HCT116 (cell line): ENCODE data around the gene APBB2. TPM values are rescaled to one million over a fixed set of nuclear protein-coding genes. Genes with fewer than 3 reads are reported as not detected.

Source experiments
- ATAC-seq: fragments of 200-7000 bp; cut with Tn5 transposase; 2 replicates; pipeline ENCODE4 v1.9.1; 2020; ENCODE audit warnings: mild to moderate bottlenecking, moderate library complexity
- BruUV-seq: library from RNA; stranded (reverse); fragments of 400-500 nt; replicated peaks from 2 replicates; lab custom pipeline; 2021; lab: Mats Ljungman, UMichigan
- CTCF ChIA-PET: fragments of 300-600 bp; sonication (Branson Sonifier 250); formaldehyde crosslinking; loops from one replicate; lab custom pipeline; 2021; ENCODE audit warnings: antibody characterized with exemption; lab: Charles Lee
- POLR2A ChIA-PET: fragments of 300-600, 350-600 bp; sonication (Branson Sonifier 250); formaldehyde crosslinking; loops from one replicate; lab custom pipeline; 2021; ENCODE audit warnings: antibody characterized with exemption; lab: Charles Lee
- RAD21 ChIA-PET, 2 experiments: fragments of 300-600 bp; sonication (Branson Sonifier 250); formaldehyde crosslinking; loops; one replicate each; lab custom pipeline; 2023; ENCODE audit warnings: low total read pairs in 2 of 2; ENCODE audit not compliant: uncharacterized antibody in 2 of 2, unreplicated experiment in 2 of 2, low non-redundant PET in 1 of 2; lab: Charles Lee
- DNase-seq: peaks from one replicate; pipeline ENCODE4 v3.0.0-alpha.2; 2010; ENCODE audit warnings: low read depth, low spot score
- H2AFZ ChIP-seq: fragments of 200-600 bp; shearing (Covaris generic), sonication (generic); 2 replicates; pipeline ENCODE4 v1.6.1; 2017; ENCODE audit warnings: low read depth, mixed run types, mixed read lengths, antibody characterized with exemption, low read length; ENCODE audit not compliant: poor library complexity, severe bottlenecking
- H3K27ac ChIP-seq: 2 replicates; pipeline ENCODE4 v1.5.1; 2012; ENCODE audit warnings: low read depth, low read length
- H3K27me3 ChIP-seq: fragments of 200-600 bp; sonication (generic); 2 replicates; pipeline ENCODE4 v1.6.1; 2016; ENCODE audit warnings: mixed run types, low read length, mixed read lengths; ENCODE audit not compliant: insufficient read depth
- H3K36me3 ChIP-seq, 2 experiments: fragments of 200-500 bp in 1 of 2; fragments of 200-600 bp in 1 of 2; sonication (Bioruptor generic) in 1 of 2; sonication (generic) in 1 of 2; 2 replicates each; pipeline versions ENCODE4 v1.5.1 to v1.6.1; 2014 to 2016; ENCODE audit warnings: low read length in 2 of 2, inconsistent platforms in 1 of 2, mixed read lengths in 1 of 2, mixed run types in 1 of 2; ENCODE audit not compliant: insufficient read depth in 2 of 2, control insufficient read depth in 1 of 2
- H3K4me1 ChIP-seq, 2 experiments: fragments of 200-600 bp in 1 of 2; sonication (generic) in 1 of 2; 2 replicates each; pipeline versions ENCODE4 v1.5.1 to v1.6.1; 2012 to 2017; ENCODE audit warnings: low read length in 2 of 2, inconsistent platforms in 1 of 2, mild to moderate bottlenecking in 1 of 2, mixed read lengths in 1 of 2, mixed run types in 1 of 2, moderate library complexity in 1 of 2; ENCODE audit not compliant: insufficient read depth in 2 of 2, control insufficient read depth in 1 of 2
- H3K4me2 ChIP-seq: fragments of 200-600 bp; sonication (generic); 2 replicates; pipeline ENCODE4 v1.6.1; 2017; ENCODE audit warnings: mixed run types, low read length, mixed read lengths
- H3K4me3 ChIP-seq, 2 experiments: fragments of 200-600 bp in 1 of 2; sonication (generic) in 1 of 2; replicated peaks in 1 of 2; 2 replicates each; pipeline ENCODE4 v1.5.1; 2011 to 2016; ENCODE audit warnings: low read length in 2 of 2, control low read depth in 1 of 2, low read depth in 1 of 2, mild to moderate bottlenecking in 1 of 2, mixed read lengths in 1 of 2, mixed run types in 1 of 2
- H3K79me2 ChIP-seq: fragments of 200-600 bp; sonication (generic); 2 replicates; pipeline ENCODE4 v1.6.1; 2017; ENCODE audit warnings: mild to moderate bottlenecking, mixed run types, low read length, moderate library complexity, mixed read lengths; ENCODE audit not compliant: insufficient read depth
- H3K9ac ChIP-seq: fragments of 200-600 bp; sonication (generic); 2 replicates; pipeline ENCODE4 v1.6.1; 2016; ENCODE audit warnings: low read length, mixed read lengths
- H3K9me2 ChIP-seq: fragments of 200-600 bp; sonication (generic), shearing (Covaris generic); 2 replicates; pipeline ENCODE4 v1.6.1; 2017; ENCODE audit warnings: mixed run types, mild to moderate bottlenecking, moderate library complexity; ENCODE audit not compliant: insufficient read depth
- H3K9me3 ChIP-seq, 2 experiments: fragments of 200-500 bp in 1 of 2; fragments of 200-600 bp in 1 of 2; sonication (Bioruptor generic) in 1 of 2; sonication (generic) in 1 of 2; 2 replicates each; pipeline ENCODE4 v1.6.1; 2014 to 2017; ENCODE audit warnings: low read length in 2 of 2, mixed read lengths in 2 of 2, inconsistent platforms in 1 of 2, low read depth in 1 of 2, mild to moderate bottlenecking in 1 of 2, mixed run types in 1 of 2, moderate library complexity in 1 of 2; ENCODE audit not compliant: control insufficient read depth in 1 of 2, insufficient read depth in 1 of 2
- H4K20me1 ChIP-seq: fragments of 200-600 bp; sonication (generic), shearing (Covaris generic); 2 replicates; pipeline ENCODE4 v1.6.1; 2017; ENCODE audit warnings: mixed run types, mild to moderate bottlenecking, moderate library complexity; ENCODE audit not compliant: insufficient read depth
- ATF3 ChIP-seq: IDR thresholded peaks from 2 replicates; pipeline ENCODE4 v1.6.1; 2012
- CEBPB ChIP-seq: IDR thresholded peaks from 2 replicates; pipeline ENCODE4 v1.6.1; 2012; ENCODE audit warnings: low read depth
- CTCF ChIP-seq, 3 experiments: fragments of 200-600 bp in 1 of 3; sonication (generic) in 1 of 3; IDR thresholded peaks in 2 of 3; conservative IDR thresholded peaks in 1 of 3; 2 replicates each; pipeline ENCODE4 v1.5.1; 2012 to 2017; ENCODE audit warnings: low read depth in 2 of 3, low read length in 2 of 3, antibody characterized with exemption in 1 of 3, borderline replicate concordance in 1 of 3, control low read depth in 1 of 3, mild to moderate bottlenecking in 1 of 3, mixed read lengths in 1 of 3, mixed run types in 1 of 3, moderate library complexity in 1 of 3; ENCODE audit not compliant: insufficient read depth in 1 of 3
- EGR1 ChIP-seq: IDR thresholded peaks from 2 replicates; pipeline ENCODE4 v1.6.1; 2012; ENCODE audit warnings: low read depth
- ELF1 ChIP-seq: IDR thresholded peaks from 2 replicates; pipeline ENCODE4 v1.6.1; 2012; ENCODE audit warnings: low read depth, borderline replicate concordance
- EZH2phosphoT487 ChIP-seq: fragments of 200-600 bp; IDR thresholded peaks from 2 replicates; pipeline ENCODE4 v1.6.1; 2018; ENCODE audit warnings: antibody characterized with exemption, borderline replicate concordance
- FOSL1 ChIP-seq: IDR thresholded peaks from 2 replicates; pipeline ENCODE4 v1.6.1; 2012; ENCODE audit warnings: low read depth
- MAX ChIP-seq: IDR thresholded peaks from 2 replicates; pipeline ENCODE4 v1.6.1; 2012
- POLR2A ChIP-seq: IDR thresholded peaks from 2 replicates; pipeline ENCODE4 v1.7.0; 2011; ENCODE audit warnings: borderline replicate concordance; ENCODE audit not compliant: insufficient read depth, insufficient read length; ENCODE audit errors: extremely low read depth
- RAD21 ChIP-seq: IDR thresholded peaks from 2 replicates; pipeline ENCODE4 v1.6.1; 2012; ENCODE audit warnings: low read depth, mild to moderate bottlenecking
- SIN3A ChIP-seq: IDR thresholded peaks from 2 replicates; pipeline ENCODE4 v1.6.1; 2012; ENCODE audit warnings: low read depth
- SP1 ChIP-seq: IDR thresholded peaks from 2 replicates; pipeline ENCODE4 v1.6.1; 2012; ENCODE audit warnings: low read depth
- SRF ChIP-seq: IDR thresholded peaks from 2 replicates; pipeline ENCODE4 v1.6.1; 2012; ENCODE audit warnings: low read depth
- TCF7L2 ChIP-seq: IDR thresholded peaks from 2 replicates; pipeline ENCODE4 v1.7.0; 2011; ENCODE audit warnings: borderline replicate concordance, inconsistent platforms; ENCODE audit not compliant: insufficient read depth, insufficient read length; ENCODE audit errors: extremely low read depth
- YY1 ChIP-seq: IDR thresholded peaks from 2 replicates; pipeline ENCODE4 v1.6.1; 2011; ENCODE audit warnings: low read length, low read depth, moderate library complexity, mild to moderate bottlenecking; ENCODE audit not compliant: insufficient replicate concordance; ENCODE audit errors: extremely low read depth
- ZFX ChIP-seq: fragments of 450-650 bp; IDR thresholded peaks from 2 replicates; pipeline ENCODE4 v1.6.1; 2017
- ZNF274 ChIP-seq: fragments of 200-500 bp; sonication (Bioruptor generic); IDR thresholded peaks from 2 replicates; pipeline ENCODE4 v1.6.1; 2014; ENCODE audit warnings: mild to moderate bottlenecking, low read depth, low read length, inconsistent platforms
- intact Hi-C: fragments of 100-400 bp; cut with micrococcal nuclease; formaldehyde crosslinking; loops from 2 replicates; pipeline ENCODE4 v1.10.0; 2022
- total RNA-seq: library from RNA; stranded (reverse); gene quantifications from one replicate; pipeline ENCODE4 v1.2.1, GENCODE V29; 2021; ENCODE audit not compliant: unreplicated experiment
- TF ChIP-seq, protein P1 (sequence below): IDR thresholded peaks from 2 replicates; pipeline ENCODE4 v1.6.1; 2012; ENCODE audit warnings: low read depth
- TF ChIP-seq, protein P2 (sequence below): IDR thresholded peaks from 2 replicates; pipeline ENCODE4 v1.6.1; 2011; ENCODE audit warnings: mild to moderate bottlenecking, low read length, moderate library complexity; ENCODE audit not compliant: insufficient replicate concordance; ENCODE audit errors: extremely low read depth

The APBB2 gene
- total RNA-seq, 1 experiment from 2014 or later, result 72.5 TPM

DNA sequence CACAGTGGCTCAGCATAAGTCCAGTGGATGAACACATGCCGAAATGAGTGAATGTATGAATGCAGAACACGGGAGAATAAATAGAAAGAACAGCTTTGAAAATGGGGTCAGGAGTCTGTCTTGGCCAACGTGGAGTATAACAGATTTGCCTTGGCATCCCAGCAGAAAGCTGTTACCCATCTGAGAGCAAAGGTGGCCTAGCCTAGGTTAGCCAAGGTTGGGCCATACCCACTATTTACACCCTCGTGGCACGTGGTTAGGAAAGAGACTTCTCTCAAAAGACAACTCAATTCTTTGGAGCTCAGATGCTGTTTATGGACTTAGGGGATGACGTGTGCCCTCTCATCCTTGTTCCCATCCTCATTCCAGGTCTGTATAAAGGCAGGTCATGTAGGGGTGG, 337.3 kb downstream of the APBB2 start:
- DNase-seq (no peak), ATAC-seq (no peak)
- Histone ChIP-seq H3K4me2 (no peak overlapping the region), H4K20me1 (no peaks in the 10 kb centered on the region), H3K27me3 (no peaks in the 10 kb centered on the region), H2AFZ (no peak overlapping the region), H3K4me1 (no peaks in the 10 kb centered on the region), H3K4me3 (no peak overlapping the region), H3K36me3 (no peaks in the 10 kb centered on the region), H3K79me2 (no peaks in the 10 kb centered on the region), H3K9me3 (no peaks in the 10 kb centered on the region), H3K9me2 (no peaks in the 10 kb centered on the region), H3K9ac (no peak overlapping the region), H3K27ac (no peak overlapping the region)
- CTCF ChIA-PET, result interaction anchor here (1.7 kb wide), 1 partner anchor 18 kb away, joined by 3 read pairs; no protein-coding TSS in a partner anchor
- TF ChIP-seq, protein P1, sequence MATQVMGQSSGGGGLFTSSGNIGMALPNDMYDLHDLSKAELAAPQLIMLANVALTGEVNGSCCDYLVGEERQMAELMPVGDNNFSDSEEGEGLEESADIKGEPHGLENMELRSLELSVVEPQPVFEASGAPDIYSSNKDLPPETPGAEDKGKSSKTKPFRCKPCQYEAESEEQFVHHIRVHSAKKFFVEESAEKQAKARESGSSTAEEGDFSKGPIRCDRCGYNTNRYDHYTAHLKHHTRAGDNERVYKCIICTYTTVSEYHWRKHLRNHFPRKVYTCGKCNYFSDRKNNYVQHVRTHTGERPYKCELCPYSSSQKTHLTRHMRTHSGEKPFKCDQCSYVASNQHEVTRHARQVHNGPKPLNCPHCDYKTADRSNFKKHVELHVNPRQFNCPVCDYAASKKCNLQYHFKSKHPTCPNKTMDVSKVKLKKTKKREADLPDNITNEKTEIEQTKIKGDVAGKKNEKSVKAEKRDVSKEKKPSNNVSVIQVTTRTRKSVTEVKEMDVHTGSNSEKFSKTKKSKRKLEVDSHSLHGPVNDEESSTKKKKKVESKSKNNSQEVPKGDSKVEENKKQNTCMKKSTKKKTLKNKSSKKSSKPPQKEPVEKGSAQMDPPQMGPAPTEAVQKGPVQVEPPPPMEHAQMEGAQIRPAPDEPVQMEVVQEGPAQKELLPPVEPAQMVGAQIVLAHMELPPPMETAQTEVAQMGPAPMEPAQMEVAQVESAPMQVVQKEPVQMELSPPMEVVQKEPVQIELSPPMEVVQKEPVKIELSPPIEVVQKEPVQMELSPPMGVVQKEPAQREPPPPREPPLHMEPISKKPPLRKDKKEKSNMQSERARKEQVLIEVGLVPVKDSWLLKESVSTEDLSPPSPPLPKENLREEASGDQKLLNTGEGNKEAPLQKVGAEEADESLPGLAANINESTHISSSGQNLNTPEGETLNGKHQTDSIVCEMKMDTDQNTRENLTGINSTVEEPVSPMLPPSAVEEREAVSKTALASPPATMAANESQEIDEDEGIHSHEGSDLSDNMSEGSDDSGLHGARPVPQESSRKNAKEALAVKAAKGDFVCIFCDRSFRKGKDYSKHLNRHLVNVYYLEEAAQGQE, result no peak
- TF ChIP-seq ZFX (no peak), FOSL1 (no peak), SP1 (no peak), CTCF (IDR thresholded peaks at IDR 0.05 in 2 of 3, conservative IDR thresholded peaks at IDR 0.05 in 1 of 3; ENCODE audit: borderline replicate concordance in 1 of 3, insufficient read depth in 1 of 3, low read depth in 2 of 3, low read length in 2 of 3) (no peak), CEBPB (no peak), ELF1 (no peak), YY1 (no peak), EGR1 (no peak), RAD21 (no peak), POLR2A (no peak), MAX (no peak), TCF7L2 (no peak), SIN3A (no peak), ZNF274 (no peak), ATF3 (no peak), EZH2phosphoT487 (no peak), SRF (no peak)
- TF ChIP-seq, protein P2, sequence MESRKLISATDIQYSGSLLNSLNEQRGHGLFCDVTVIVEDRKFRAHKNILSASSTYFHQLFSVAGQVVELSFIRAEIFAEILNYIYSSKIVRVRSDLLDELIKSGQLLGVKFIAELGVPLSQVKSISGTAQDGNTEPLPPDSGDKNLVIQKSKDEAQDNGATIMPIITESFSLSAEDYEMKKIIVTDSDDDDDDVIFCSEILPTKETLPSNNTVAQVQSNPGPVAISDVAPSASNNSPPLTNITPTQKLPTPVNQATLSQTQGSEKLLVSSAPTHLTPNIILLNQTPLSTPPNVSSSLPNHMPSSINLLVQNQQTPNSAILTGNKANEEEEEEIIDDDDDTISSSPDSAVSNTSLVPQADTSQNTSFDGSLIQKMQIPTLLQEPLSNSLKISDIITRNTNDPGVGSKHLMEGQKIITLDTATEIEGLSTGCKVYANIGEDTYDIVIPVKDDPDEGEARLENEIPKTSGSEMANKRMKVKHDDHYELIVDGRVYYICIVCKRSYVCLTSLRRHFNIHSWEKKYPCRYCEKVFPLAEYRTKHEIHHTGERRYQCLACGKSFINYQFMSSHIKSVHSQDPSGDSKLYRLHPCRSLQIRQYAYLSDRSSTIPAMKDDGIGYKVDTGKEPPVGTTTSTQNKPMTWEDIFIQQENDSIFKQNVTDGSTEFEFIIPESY, result no peak
- intact Hi-C loops, result no loop called here
- BruUV-seq, result no TSS peak
- POLR2A ChIA-PET, result no interaction called here
- RAD21 ChIA-PET, result no interaction called here
